Measurements from ENCODE around the gene SPATA21.
"Not testable (repeated sequence)": the region's sequence is repeated elsewhere in the genome, so short reads cannot be mapped to it uniquely, and the experiment has no call there.

Gene SPATA21

DNA sequence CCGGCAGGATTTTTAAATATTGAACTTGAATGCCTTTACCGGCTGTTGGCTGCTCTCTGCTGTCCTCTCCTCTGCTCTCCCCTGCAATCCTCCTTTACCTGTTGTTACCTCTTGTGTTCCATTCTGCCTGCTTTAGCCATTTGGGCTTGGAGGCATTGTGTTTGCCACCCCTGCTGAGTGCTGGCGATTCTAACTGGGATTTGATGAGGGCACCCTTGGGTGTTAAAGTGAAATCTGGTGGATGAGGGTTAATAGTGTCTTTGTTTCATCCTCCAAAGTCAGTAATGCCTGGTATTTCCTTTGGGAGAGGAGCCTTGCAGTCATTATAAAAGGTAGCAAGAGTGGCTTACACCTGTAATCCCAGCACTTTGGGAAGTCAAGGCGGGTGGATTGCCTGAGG lies 60.3 kb downstream of the SPATA21 start:
- no peak for DNase-seq

DNA sequence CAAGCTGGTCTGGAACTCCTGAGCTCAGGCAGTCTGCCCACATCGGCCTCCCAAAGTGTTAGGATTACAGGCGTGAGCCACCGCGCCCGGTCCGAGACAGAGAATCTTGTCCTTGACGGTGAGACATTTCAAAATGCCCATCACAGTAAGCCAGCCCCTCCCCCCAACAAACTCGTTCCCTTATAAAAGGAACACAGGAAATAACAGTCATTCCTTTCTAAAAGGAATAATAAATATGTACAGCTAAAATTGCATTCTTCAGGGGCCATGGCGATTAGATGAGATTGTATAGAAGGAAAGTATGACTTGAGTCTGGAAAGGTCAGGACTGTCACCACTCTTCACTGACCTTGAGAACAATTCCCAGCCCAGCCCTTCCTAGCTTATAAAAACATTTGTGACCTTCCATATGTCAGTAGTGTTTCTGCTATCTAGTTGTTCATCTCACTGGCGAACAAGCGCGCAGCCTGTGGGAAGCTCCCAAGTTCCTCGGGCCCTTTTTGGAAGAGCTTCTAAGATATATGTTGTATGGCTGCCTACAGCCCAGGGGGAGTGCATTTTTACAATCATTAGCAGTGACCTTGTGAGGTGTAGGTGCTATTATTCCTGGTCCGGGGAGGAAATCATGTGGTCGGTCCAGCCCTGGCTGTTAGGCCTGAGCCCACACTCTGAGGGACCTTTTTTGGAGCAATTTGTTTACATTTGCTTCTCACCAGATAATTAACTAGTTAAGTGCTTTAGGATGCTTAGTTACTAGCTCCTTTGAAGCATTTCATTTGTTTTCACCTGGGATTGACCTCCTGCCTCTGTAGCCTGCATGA lies 61.5 kb downstream of the SPATA21 start:
- no peak for DNase-seq

DNA sequence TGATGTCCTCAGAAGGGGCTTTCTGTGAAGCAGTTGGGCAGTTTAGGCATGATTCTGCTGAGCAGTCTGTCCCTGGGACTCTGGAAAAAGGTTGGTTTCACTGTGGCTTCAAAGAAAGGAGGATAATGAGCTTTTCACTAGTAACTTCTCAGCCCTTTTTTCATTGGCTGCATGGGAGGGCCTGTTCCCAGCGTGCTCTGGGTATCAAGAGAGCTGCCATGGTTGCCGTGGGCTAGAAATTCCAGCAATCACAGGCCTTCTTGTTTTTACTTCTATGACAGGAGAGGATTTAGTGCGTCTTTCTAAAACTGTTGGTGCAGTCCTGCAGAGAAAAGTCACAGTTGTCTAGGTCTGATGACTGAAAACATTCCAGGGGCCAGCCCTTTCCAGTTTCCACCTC lies 63.0 kb downstream of the SPATA21 start:
- no peak for DNase-seq

DNA sequence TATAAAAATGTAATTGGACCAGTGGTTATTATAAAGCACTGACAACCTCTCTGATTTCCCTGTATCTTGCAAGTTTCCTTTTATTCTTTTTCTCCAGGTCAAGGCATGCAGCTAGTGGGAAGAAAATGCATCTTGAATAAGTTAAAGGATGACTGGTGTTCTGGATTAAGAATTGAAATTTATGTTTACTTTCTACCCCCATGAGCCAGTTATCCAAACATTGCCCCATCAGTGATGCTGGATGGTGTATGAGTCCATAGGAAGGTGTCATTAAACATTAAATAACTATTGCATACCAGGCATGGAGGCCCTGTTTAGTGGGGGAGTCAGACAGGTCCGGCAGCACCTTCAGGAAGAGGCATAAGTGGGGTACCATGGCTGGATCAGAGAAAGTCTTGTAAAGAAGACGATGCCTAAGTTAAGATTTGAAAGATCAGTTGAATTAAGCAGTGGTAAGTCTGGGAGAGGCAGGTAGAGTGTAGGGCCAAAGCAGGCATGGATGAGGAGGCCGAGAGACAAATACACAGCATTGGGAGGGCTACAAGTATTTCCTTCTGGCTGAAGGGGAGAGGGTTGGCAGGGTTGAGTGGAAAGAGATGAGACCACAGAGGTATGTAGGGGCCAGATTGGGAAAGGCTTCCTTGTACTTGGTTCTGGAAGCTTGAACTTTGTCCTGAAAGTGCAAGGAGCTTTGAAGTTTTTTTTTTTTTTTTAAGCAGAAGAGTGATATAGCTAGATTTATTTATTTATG lies 64.5 kb downstream of the SPATA21 start:
- no peak for DNase-seq

DNA sequence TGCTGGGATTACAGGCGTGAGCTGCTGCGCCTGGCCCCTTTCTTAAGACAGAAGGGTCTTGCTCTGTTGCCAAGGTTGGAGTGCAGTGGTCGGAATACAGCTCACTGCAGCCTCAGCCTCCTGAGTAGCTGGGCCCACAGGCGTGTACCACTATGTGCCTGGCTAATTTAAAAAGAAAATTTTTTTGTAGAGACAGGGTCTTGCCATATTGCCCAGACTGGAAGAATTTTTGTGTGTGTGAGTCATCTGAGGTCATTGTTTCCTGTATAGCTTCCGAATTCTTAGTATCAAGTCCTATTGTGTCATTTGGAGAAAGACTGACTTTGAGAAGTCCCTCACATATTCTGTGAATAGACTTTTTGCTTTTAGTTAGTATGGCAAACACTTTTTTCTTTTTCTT lies 65.5 kb downstream of the SPATA21 start:
- peak; percentile 35 to 45 for DNase-seq

DNA sequence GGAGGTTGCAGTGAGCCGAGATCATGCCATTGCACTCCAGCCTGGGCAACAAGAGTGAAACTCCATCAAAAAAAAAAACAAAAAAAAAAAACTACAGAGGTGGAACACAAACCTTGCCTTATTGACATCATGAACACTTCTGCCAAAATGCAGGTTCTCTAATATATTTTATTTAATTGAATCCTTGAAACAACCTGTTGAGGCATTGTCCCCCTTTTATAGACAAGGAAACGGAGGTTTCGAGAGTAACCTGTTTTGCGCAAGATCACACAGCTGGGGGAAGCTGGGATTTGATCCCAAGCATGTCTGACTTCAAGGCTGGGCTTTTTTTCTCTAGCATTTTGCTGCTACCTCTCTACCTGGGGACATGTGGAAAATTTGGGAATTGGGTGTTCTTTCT lies 67.4 kb downstream of the SPATA21 start:
- no peak for DNase-seq

DNA sequence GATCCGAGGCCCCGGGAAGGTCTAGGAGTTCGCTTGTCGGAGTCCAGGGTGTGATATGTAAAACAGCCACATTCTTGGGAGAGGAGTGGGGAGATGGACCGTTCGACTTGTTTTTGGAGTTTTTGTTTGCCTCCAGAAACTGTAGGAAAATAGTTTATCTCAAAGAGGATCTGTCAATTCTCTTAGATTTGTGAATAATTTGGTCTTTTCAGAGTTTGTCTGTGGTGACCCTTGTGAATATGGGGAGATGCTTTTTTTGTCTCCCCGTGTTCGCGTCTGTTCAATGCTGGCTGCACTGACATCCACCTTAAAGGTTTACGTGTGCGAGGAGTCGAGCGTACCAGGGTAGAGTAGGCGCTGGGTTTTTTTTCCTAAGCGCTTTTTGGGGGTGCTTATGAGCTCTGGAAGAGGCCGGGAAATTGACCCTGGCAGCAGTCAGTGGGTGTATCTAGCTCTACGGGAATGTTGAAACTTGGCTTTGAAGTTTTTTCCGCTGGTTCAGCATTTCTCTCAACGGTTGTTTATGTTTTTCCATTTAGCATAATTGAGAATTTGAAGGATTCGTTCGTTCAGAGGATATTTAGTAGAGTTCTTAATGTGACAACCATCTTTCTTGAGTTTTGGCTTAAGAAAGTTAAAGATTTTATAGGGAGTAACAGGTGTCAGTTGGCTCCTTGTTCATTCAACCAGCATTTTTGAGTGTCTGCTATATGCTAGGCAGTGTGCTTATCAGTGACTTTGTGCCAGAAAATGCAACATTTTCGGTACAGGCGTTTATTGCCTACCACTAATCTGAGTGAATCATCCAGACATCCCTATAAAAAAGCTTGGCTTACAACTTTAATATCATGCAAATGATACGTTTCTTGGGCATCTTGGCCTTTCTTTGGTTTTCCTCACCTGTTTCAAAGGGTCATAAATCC lies 69.0 kb downstream of the SPATA21 start:
- DNase-seq = no peak

DNA sequence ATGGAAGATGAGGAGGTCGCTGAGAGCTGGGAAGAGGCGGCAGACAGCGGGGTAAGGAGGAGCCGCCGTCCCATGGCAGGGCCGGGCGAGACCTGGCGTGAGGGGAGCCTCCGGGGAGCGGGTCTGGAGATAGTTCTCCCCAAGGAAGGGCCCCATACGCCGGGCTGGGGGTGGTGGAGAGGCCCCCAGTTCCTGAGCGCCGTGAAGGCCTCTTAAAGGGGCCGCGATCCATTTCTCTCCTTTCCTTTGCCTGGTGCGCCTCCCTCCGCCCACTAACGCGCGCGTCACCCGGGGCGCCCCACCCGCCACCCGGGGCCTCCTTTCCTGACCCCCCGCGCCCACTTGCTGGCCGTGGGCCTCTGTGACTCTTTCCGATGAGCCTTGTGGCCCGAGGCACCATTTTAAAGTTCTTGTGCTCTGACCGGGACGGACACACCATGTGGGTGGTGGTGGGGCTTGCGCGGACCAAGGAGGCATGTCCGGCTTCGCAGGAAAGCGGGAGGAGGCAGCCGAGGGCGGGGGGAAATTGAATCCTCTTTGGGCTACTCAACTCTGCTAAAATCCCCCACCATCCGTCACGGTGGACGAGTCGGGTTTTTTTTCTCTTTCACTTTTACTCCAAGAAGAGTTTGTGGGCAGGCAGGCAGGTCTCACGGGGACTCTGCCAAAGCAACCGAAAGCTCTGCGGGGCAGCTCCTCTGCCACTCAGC lies 69.8 kb downstream of the SPATA21 start:
- peak; percentile 93 for DNase-seq

DNA sequence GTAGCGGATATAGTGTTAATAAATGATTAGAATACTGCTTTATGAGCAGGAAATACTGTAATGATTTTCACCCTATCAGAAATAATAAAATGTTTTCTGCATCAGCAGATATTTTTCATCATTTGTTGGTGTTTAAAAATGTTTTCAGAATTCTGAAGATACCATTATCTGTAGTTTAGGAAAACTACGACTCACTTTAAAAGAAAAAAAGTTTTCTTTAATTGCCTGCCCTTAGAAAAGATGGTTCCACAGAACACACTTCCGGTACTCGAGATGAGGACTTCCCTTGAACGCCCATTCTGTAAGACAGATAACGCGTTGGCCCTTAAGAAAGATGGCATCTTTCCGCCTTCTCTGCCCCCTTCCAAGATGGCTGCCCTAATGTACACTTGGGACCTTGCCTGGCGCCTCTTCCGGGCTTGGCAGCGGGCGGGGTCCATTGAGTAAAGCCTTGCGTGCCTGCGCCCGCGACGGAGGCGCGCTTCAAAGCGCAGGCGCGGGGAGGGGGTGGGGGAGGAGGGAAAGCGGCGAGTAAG lies 70.4 kb downstream of the SPATA21 start, which contains the start of gene SZRD1:
TSS of gene SZRD1 (plus strand) at position 521 of the 536 bp plus-strand sequence. CDS start 16 bp downstream, outside the sequence.
- DNase-seq = peak; percentile 96

DNA sequence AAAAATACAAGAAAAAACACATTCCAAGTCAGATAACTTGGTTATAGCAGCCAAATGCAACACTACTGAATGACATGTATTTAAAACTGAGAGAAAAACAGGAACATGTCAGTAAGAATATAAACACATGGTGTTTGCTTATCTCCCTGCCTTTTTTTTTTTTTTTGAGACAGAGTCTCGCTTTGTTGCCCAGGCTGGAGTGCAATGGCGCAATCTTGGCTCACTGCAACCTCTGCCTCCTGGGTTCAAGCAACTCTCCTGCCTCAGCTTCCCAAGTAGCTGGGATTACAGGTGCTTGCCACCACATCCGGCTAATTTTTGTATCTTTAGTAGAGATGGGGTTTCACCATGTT lies 72.1 kb downstream of the SPATA21 start:
- not testable (repeated sequence) for DNase-seq

DNA sequence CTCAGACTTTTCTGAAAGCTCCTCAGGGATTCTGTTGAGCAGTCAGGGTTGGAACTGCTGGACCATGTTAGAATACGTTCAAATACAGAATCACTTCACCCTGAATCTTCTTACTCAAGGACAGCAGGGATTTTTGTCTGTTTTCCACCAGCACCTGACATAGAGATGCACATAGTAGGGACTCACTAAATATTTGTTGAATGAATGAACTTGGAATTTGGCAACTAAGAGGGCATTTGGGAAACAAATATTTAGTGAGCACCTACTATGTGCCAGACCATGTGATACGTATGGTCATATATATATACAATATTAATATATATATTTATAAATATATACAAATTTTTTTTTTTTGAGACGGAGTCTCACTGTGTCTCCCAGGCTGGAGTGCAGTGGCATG lies 80.4 kb downstream of the SPATA21 start:
- DNase-seq = no peak

DNA sequence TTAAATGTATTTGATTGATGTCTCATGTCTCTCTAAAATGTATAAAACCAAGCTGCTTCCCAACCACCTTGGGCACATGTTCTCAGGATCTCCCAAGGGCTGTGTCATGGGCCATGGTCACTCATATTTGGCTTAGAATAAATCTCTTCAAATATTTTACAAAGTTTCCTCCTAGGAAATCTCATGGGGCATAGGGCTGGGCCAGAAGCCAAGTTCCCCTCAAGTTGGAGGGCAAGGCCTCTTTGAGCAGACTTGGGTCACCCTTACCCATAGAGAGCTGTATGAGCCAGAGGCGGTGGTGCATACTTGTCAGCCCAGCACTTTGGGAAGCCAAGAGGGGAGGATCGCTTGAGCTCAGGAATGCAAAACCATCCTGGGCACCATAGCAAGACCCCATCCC lies 82.6 kb downstream of the SPATA21 start:
- DNase-seq = no peak

DNA sequence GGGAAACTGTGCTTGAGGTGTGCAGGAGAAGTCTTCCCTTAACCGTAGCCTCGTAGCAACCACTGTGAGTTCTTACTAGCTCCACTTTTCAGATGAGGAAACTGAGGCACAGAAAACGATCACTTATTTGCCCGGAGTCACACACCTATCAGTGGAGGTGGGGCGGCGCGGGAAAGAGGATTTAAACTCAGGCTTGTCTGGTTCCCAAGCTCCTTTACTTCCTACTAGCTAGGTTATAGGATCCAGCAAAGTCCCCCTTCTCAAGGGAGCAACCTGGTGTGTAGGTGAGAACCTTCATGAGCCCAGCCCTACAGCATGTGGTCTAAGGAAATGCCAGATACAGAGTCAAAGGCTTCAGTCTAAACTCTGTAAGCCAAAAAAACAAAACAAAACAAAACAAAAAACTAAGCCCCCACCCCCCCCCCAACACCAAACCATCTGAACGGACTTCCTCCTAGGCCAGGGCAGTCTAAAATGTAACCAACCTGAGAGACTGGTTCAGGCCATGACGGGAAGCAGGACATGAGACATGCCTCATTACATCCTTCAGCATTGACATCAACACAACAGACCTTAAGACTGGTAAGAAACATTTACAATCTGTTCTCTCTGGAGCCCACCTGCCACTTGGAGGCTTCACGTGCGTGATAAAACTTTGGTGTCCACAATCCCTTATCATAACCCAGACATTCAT lies 84.2 kb downstream of the SPATA21 start:
- no peak for DNase-seq

DNA sequence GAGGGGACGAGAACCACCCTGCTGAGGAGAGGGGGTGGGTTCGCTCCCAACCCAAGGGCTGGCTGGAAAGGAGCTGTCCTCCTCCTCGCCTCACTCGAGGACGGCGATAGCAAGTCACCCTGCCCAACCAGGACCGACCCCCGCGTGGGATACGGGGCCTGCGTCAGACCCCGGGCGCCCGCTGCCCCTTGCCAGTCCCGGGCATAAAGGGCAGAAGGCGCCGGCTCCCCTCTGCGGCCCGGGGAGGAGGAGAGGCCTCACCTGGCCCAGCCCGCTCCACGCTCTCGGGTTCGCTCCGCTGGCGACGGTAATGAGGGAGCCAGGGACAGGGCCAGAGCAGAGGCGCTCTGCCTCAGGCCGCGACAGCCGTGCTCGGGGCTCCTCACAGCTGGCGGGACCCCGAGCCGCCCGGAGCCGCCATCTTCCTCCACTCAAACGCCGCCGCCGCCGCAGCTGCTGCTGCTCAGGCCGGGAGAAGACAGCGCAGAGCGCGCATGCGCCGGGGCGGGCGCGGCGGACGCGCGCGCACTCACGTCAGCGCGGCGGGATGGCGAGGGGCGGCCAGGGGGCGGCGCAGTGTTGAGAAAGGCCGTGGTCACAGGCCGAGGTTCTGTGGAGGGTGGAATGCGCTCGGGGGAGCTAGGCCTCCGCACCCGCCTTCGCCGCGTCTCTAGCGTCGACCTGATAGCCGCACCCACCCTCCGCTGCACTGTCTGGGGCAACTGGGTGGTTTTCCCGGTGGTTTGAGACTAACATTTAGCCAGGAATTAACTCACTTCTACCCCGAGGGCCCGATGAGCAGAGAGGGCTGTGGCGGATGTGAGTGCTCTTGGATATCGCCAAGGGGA lies 85.0 kb downstream of the SPATA21 start, which contains the start of gene FBXO42:
TSS of gene FBXO42 (minus strand) at position 487 of the 848 bp plus-strand sequence. CDS start 37,062 bp downstream, outside the sequence.
- peak; percentile 94 to 96 for DNase-seq

DNA sequence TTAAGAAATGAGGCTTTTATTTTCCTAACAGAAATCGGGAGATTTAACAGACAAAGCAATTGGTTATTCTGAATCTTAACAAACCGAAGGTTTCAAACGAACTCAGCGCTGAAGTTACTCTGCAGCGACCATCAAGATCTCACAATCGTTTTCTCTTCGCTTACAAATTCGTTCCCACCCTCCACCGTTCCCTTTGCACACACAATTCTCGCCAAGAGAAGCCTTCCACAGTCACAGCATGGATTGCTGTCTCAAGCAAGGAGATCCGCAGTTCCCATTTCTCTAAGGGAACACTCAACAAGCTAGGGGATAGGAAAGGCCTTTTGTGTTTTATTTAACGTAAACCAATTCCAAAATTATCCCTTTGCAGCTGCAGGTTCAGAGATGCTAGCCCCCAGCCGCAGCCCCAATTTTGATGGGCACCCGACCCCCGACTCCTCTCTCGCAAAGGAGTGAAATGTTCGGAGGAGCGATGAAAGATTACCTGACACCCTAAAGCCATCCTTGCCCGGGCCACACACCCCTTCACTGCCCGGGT lies 85.7 kb downstream of the SPATA21 start:
- DNase-seq = no peak

DNA sequence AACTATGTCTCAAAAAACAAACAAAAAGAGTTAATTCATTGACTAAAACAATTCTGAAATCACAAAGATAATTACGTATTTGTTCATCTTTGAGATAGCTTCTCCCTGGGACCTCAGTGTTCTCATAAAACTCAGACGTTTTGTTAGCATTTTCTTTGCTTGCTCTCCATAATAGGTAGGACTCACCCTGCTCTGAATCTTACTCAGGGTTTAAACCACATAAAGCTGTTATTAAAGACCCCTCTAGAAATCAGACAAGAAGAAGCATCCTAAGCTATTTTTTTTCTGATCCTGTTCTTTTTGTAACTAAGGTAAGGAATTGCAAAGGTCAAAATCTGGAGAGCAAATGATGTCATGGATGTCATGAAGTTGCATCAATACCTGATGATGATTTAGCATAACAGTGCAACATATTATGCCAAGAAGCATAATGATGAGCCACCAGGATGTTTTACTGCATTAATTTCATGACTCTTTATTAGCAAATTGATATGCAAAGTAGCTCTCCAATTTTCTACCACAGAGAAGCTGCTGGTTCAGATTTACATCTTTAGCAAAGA lies 87.3 kb downstream of the SPATA21 start:
- DNase-seq = no peak

Measured in activated T-cell treated with anti-CD3 and anti-CD28 coated beads, Interleukin-2, amount 50 U/mL, for 48 hours (primary cell).